ENCODE data around the gene NFE2. TPM values are rescaled to one million over a fixed set of nuclear protein-coding genes. Genes with fewer than 3 reads are reported as not detected.

Gene NFE2
- total RNA-seq, 4 donors from 2014 or later = 0.51 TPM; not detected in 3

GRCh38 chr12:54285150-54286041, 15.4 kb downstream of the NFE2 start:
- TF ChIP-seq CTCF (IDR thresholded peaks at IDR 0.05; ENCODE audit: low read depth) = no peak

- no peak for TF ChIP-seq CTCF (IDR thresholded peaks at IDR 0.05; ENCODE audit: low read depth)
These were observed 17.7 kb downstream of the NFE2 start for GRCh38 chr12:54282949-54283593.

GRCh38 chr12:54280468-54281260, 20.2 kb downstream of the NFE2 start, which contains the start of gene HNRNPA1:
Gene HNRNPA1, plus strand, starts transcription at chr12:54280726. Its CDS starts 82 bp downstream, at chr12:54280808.
- TF ChIP-seq CTCF (IDR thresholded peaks at IDR 0.05; ENCODE audit: low read depth) = no peak

- no peak for TF ChIP-seq CTCF (IDR thresholded peaks at IDR 0.05; ENCODE audit: low read depth)
These were observed 21.0 kb downstream of the NFE2 start, which contains the start of gene CBX5 for GRCh38 chr12:54279632-54280467. Gene CBX5, minus strand, starts transcription at chr12:54280122. Its CDS starts 22,472 bp downstream, at chr12:54257650.

GRCh38 chr12:54279227-54279631, 21.6 kb downstream of the NFE2 start:
- no peak for TF ChIP-seq CTCF (IDR thresholded peaks at IDR 0.05; ENCODE audit: low read depth)

- no peak for TF ChIP-seq CTCF (IDR thresholded peaks at IDR 0.05; ENCODE audit: low read depth)
These were observed 23.0 kb downstream of the NFE2 start for GRCh38 chr12:54277823-54278276.

All from subcutaneous adipose tissue (tissue), 4 donors.